LNCaP clone FGC (cell line): Measurements from ENCODE around the gene CCIN.

Experiments
- DNase-seq: peaks from one replicate; pipeline ENCODE4 v3.0.0-alpha.2; 2011; ENCODE audit warnings: low read depth
- H3K4me3 ChIP-seq: 2 replicates; pipeline ENCODE4 v1.5.1; 2011; ENCODE audit warnings: mild to moderate bottlenecking, low read depth, low read length, control low read depth
- TF ChIP-seq, protein P1 (sequence below): IDR thresholded peaks from 2 replicates; pipeline ENCODE4 v1.5.1; 2012; ENCODE audit warnings: mild to moderate bottlenecking; ENCODE audit not compliant: control insufficient read depth, insufficient read depth; ENCODE audit errors: extremely low read depth

The CCIN gene

DNA sequence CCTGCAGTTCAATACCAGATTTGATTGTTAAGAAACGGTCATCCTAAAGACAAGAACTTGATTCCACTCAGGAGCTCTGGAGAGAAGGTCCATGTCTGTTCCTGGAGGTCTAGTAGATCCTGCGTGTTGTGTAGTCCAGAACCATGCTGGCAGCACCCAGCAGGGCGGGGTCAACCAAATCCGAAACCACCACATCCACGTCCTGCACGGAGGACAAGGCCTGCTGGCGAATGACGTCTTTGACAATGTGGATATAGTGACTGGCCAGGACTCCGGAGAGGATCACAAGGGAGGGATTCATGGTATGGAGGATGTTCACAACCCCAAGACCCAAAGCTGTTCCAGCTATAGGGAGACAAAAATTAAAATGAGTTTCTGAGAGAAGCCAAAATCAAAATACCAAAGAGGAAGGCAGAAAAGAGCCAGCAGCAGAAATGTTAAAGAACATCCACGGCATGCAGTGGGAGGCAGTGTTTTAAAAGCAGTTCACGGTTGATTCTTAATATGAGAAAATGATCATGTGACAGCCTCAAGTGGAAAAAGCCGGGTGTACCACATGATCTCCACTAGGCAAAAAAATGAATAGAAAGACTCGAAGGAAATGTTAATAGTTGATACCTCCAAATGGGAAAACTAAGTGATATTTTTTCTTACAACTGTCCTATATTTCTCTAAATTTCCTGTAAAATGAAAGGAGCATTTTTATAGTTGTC lies 48.2 kb downstream of the CCIN start:
- no peak overlapping the region for H3K4me3 ChIP-seq
- DNase-seq: no peak
- TF ChIP-seq, protein P1, sequence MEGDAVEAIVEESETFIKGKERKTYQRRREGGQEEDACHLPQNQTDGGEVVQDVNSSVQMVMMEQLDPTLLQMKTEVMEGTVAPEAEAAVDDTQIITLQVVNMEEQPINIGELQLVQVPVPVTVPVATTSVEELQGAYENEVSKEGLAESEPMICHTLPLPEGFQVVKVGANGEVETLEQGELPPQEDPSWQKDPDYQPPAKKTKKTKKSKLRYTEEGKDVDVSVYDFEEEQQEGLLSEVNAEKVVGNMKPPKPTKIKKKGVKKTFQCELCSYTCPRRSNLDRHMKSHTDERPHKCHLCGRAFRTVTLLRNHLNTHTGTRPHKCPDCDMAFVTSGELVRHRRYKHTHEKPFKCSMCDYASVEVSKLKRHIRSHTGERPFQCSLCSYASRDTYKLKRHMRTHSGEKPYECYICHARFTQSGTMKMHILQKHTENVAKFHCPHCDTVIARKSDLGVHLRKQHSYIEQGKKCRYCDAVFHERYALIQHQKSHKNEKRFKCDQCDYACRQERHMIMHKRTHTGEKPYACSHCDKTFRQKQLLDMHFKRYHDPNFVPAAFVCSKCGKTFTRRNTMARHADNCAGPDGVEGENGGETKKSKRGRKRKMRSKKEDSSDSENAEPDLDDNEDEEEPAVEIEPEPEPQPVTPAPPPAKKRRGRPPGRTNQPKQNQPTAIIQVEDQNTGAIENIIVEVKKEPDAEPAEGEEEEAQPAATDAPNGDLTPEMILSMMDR: no peak

DNA sequence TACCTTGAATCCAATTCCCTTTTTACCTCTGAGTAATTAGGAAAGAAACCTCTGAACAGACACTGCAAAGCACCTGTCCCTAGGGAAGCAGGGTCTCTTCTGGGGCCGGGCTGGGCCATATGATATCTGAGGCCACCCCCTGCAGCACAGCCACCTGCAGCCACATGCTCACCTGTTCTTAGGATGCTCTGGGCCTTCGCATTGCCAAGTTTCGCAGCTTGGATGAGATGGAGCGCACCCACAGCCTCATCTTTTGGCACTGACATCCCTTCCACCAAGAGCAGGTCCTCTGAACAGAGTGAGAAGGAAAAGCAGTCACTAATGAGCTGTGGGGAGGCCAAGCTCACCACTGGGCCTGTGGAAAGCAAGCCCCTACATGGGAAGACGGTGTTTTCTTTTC lies 48.8 kb downstream of the CCIN start:
- no peak overlapping the region for H3K4me3 ChIP-seq
- TF ChIP-seq, protein P1: no peak
- DNase-seq: no peak

DNA sequence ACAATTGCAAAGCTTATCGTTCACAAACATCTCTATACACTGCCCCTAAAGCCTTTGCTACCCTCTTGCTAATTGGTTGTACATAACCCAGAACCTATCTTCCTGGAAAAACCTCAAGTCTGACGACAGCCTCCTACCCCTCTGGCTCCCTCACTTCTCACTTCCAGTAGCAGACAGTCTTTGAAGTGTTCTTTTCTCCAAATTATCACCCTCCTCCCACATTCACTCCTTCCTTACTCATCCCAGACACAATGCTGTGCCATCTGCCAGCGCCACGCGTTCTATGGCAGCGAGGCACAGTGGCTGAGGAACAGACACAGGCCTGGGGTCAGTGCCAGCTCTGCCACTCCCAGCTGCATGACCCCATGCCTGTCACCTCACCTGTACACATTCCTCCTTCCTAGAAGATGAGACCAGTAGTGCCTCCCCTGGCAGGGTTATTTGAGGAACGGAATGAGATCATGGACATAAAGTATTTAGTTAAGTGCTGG lies 49.3 kb downstream of the CCIN start:
- H3K4me3 ChIP-seq: no peak overlapping the region
- DNase-seq: peak; percentile 33
- TF ChIP-seq, protein P1: no peak
